ENCODE measurements around the gene F2.

- TF ChIP-seq CTCF (IDR thresholded peaks at IDR 0.05; ENCODE audit: low read depth, low read length, missing input control) (no peak), REST (IDR thresholded peaks at IDR 0.05) (no peak), TAF1 (conservative IDR thresholded peaks at IDR 0.05) (no peak), GABPA (IDR thresholded peaks at IDR 0.05 in 1 of 2, conservative IDR thresholded peaks at IDR 0.05 in 1 of 2) (no peak), NR2F2 (IDR thresholded peaks at IDR 0.05) (no peak), ZBTB33 (IDR thresholded peaks at IDR 0.05) (no peak), FOXA2 (IDR thresholded peaks at IDR 0.05) (no peak), RAD21 (IDR thresholded peaks at IDR 0.05) (no peak), SP1 (IDR thresholded peaks at IDR 0.05) (no peak), FOXA1 (IDR thresholded peaks at IDR 0.05) (no peak), RXRA (IDR thresholded peaks at IDR 0.05) (no peak), YY1 (IDR thresholded peaks at IDR 0.05) (no peak), ATF3 (IDR thresholded peaks at IDR 0.05) (no peak), MAX (IDR thresholded peaks at IDR 0.05) (no peak)
Measured at GRCh38 chr11:46701078-46701654, 17.8 kb upstream of the F2 start.

Measured in liver (tissue), 3 donors.